Astrocyte of the spinal cord (primary cell): ENCODE data around the gene HRH3.

Experiments
- DNase-seq: peaks from one replicate; pipeline ENCODE4 v3.0.0; 2011; ENCODE audit warnings: low read depth, low spot score
- H3K4me3 ChIP-seq: 2 replicates; pipeline ENCODE4 v1.5.1; 2011; ENCODE audit warnings: low read depth, mild to moderate bottlenecking, low read length, moderate library complexity
- CTCF ChIP-seq: IDR thresholded peaks from 2 replicates; pipeline ENCODE4 v1.5.1; 2012; ENCODE audit warnings: low read depth, mild to moderate bottlenecking, low read length, inconsistent platforms
- in situ Hi-C: cut with HindIII; loops from 2 replicates; pipeline ENCODE4 v1.10.0; 2017; ENCODE audit warnings: low sequenced_read_pairs

Gene HRH3

GRCh38 chr20:62201173-62202082, 18.6 kb downstream of the HRH3 start:
- in situ Hi-C loops = no loop called here
- no peak for DNase-seq
- no peak overlapping the region for H3K4me3 ChIP-seq
- TF ChIP-seq CTCF = no peak

- DNase-seq = no peak
- TF ChIP-seq CTCF = no peak
- in situ Hi-C loops = no loop called here
- H3K4me3 ChIP-seq = no peak overlapping the region
Measured at GRCh38 chr20:62200491-62201172, 19.4 kb downstream of the HRH3 start.

- H3K4me3 ChIP-seq = no peak overlapping the region
- in situ Hi-C loops = no loop called here
- no peak for TF ChIP-seq CTCF
- DNase-seq = no peak
Measured at GRCh38 chr20:62198931-62199330, 21.1 kb downstream of the HRH3 start.

GRCh38 chr20:62198496-62198895, 21.6 kb downstream of the HRH3 start:
- in situ Hi-C loops = no loop called here
- DNase-seq = no peak
- H3K4me3 ChIP-seq = no peak overlapping the region
- no peak for TF ChIP-seq CTCF

- TF ChIP-seq CTCF = no peak
- in situ Hi-C loops = no loop called here
- no peak for DNase-seq
- H3K4me3 ChIP-seq = no peak overlapping the region
Measured at GRCh38 chr20:62197801-62198200, 22.3 kb downstream of the HRH3 start.

GRCh38 chr20:62197311-62197710, 22.8 kb downstream of the HRH3 start:
- DNase-seq = no peak
- in situ Hi-C loops = no loop called here
- TF ChIP-seq CTCF = no peak

More at GRCh38 chr20:62197311-62197710, 22.8 kb downstream of the HRH3 start:
- H3K4me3 ChIP-seq = no peak overlapping the region
